Measurements from ENCODE around the gene PRKCE.
A peak's percentile ranks its signal among the peaks of the same experiment; 100 is the strongest.

Gene PRKCE

DNA sequence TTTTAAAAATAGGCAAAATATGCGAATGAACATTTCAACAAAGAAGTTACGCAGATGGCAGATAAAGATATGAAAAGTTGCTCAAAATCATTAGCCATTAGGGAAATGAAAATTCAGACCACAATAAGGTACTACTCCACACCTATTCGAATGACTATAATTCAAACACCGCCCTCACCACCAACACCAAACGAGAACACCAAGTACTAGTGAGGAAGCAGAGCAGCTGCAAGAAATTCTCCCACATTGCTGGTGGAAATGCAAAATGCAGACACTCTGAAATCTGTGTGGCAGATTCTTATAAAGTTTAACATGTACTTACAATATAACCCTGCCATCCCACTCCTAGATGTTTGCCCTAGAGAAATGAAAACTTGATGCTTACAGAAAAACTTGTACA, 17.3 kb upstream of the PRKCE start:
- no peak for DNase-seq

DNA sequence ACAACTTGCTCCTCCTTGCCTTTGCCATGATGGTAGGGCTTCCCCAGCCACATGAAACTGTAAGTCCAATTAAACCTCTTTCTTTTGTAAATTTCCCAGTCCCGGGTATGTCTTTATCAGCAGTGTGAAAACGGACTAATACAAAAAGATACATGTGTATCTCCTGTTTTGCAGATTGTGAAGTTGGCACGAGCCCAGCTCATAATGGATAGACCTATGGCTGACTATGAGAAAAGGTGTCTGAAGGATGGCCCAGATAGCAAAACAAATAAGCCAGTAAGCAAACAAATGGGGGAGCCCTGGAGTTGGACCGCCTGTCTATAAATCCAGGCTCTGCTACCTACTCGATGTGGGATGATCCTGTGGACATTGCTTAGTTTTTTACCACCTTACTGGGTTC, 15.5 kb upstream of the PRKCE start:
- DNase-seq: peak; percentile 57

DNA sequence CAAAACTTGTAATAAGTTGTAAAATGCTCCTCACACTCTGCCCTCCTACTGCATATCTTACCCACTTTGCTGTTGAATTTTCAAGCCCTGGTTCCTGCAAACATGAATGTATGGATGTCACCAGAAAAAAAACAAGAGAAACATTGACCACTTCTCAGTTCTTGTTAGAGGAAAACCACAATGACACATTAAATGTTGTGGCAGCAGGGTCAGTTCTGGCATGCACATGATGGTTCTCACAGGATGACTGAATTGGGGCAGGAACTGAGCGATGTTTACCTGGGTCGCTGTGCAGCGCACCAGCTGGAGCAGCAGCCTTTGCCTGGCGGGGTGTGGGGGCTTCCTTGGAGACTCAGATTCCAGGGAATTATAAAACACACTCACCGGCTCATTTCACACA, 14.0 kb upstream of the PRKCE start:
- no peak for DNase-seq

DNA sequence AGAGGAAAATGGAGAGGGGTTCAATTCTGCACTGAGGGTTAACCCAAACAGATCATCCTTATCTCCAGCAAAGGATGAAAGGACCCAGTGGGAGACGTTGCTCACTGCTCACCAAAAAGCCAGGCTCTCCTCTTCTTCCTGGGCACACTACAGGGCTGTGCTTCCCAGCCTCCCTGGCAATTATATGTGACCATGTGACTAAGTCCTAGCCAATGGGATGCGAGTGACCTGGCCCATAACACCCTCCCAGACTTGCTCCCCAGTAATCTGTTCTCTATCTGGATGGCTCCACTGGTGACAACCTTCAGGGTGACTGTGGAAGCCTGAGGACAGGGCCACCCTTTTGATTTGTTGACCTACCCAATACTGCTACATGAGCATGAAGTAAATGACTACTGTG, 10.9 kb upstream of the PRKCE start:
- no peak for DNase-seq

DNA sequence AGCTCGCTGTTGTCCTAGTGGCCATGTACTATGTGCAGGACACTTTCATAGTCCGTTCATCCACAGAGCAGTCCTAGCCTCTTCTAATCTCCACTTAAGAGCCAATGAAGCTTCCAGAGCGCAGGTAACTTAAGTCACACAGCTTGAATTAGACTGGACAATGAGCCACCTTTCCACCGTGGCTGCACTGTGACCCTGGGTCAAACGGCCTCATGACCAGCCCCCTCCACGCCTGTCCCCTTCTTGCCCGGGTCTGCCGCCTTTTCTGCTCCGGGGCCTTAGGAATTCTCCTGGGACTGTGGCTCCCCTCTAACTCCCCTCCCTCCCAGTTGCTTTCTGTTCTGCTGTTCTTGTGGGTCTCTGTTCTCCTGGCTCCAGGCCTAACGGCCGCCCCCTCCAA, 8.4 kb upstream of the PRKCE start:
- DNase-seq: no peak

DNA sequence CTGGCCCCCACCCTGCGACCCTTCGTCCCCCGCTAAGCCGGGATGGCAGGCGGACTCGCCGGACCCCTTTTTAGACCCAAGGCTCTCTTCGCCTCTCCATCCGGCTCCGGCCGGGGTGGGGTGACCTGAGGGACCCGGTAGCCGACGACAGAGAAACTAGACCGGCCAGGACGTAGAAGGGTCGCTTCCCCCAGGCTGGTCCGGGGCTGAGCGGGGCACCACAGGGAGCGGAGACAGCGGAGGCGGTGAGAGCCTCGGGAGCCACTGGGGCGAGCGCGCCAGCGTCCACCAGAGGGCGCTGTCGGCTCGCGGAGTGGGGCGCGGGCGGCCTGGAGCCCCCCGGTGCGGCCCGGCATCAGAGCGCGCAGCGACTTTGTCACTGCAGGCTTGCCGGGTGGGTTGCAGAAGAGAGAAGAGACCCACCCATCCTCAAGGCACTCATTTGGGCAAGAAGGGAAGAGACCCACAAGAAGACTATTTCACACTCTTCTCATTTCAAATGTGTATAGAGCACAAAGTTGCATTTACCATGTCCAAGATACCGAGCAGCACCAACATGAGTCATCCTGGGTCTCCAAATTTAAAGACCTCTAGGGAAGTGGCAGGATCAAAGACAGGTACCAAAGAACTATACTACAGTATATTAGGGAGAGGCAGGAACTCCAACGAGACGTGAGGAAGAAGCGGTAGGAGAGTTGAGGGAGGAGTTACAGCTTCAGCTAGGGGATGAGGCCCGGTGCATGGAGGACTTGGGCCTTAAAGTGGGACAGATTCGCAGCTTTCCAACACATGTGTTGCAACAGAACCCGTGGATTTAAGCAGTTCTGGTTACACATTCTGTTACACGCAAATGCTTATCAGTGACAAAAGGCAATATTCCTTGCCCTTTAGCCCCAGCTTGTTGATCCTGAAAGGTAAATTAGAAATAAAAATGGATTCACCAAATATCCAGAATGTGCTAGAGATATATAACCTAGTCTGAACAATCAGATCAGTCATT, 7.6 kb upstream of the PRKCE start:
- DNase-seq: no peak

DNA sequence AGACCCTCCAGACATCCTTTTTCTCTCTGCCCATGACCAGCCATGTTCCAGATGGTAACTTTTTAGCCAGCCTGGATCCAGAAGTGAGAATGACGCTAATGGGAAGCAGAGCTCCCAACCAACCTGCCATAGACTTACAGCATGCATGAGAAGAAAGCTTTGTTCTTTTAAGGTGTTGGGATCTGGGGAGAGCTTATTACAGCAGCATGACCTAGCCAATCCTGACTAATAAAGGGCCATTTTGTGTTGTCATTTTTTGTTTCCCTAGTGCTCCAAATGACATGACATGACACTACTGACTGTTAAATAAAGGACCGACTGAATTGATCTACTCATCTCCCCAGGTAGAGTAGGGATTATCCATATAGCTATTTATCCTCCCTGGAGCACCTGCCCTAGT, 5.2 kb upstream of the PRKCE start:
- no peak for DNase-seq

DNA sequence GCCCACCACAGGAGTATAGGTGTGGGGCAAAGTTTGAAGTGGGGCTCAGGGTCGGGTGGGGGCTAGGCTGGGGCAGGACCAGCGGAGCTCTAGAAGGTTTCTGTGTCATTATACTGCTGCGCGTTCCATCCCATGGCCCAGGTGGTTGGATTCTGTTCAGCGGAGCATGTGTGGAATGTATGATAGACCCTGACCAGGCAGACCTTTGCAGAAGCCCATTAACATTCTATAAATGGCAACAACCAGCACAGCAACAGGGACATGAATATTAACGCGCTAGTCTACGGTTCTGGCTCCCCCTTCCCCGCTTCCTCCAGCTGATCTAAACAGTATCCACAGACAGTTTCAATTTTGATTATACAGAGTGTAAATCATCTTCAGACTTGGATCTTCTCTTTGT, 4.1 kb upstream of the PRKCE start:
- no peak for DNase-seq

DNA sequence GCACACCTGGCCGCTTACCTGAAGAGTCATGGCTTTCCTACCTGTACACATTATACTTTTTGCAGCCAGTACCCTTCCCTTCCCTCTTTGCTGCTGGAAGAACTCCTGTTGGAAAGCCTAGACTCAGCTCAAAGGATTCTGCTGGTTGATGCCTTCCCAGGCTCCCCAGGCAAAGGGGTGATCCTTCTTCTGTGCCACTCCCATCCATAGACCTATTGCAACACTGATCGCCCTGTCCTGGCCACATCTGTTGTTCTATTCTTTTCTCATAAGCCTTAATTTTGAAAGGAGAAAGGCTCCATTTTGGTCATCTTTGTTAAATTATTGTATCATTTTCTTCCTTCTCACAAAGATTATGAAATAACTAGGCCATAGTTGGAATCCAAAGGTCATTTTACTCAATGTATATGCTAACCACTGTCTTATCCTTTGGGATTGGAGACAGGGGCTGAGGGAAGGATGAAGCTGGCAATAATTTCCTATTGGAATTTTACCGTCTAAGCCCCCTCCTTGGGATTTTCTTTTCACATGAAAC, 3.4 kb upstream of the PRKCE start:
- DNase-seq: no peak

DNA sequence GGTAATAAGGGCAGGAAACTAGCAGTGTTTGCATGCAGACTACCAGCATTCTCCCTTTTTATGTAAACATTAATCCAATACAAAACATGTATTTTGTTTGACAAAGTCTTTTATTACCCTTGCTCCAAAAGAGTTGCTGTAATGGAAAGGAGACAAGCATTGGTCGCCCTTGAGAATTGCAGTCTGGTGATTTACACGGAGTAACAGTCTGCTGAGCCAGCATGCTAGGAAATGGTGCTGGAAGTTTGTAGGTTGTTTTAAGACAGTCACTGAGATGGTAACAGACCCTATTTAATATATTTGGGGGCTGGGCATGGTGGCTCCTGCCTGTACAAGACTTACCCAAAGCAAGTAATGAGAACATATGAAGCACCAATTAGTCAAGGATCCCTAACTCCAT, 2.8 kb upstream of the PRKCE start:
- DNase-seq: no peak

DNA sequence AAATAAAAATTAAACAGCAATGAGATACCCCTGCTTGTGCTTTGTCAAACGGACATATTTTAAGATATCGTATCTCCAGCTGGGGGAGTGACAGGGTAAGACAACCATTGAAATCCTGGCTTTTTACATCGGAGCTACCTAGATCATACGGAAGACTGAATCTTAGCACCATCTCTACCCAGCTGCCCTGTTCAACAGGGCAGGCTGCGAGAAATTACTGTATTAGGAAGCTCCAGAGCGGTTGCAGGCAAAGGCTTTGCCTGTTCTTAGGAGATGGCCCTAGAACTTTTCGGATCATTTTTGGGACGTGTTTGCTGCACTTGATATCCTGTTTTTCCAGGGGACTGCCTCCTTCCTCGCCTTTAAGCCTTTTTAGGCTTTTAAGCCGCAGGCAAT, 2.0 kb upstream of the PRKCE start:
- DNase-seq: no peak

DNA sequence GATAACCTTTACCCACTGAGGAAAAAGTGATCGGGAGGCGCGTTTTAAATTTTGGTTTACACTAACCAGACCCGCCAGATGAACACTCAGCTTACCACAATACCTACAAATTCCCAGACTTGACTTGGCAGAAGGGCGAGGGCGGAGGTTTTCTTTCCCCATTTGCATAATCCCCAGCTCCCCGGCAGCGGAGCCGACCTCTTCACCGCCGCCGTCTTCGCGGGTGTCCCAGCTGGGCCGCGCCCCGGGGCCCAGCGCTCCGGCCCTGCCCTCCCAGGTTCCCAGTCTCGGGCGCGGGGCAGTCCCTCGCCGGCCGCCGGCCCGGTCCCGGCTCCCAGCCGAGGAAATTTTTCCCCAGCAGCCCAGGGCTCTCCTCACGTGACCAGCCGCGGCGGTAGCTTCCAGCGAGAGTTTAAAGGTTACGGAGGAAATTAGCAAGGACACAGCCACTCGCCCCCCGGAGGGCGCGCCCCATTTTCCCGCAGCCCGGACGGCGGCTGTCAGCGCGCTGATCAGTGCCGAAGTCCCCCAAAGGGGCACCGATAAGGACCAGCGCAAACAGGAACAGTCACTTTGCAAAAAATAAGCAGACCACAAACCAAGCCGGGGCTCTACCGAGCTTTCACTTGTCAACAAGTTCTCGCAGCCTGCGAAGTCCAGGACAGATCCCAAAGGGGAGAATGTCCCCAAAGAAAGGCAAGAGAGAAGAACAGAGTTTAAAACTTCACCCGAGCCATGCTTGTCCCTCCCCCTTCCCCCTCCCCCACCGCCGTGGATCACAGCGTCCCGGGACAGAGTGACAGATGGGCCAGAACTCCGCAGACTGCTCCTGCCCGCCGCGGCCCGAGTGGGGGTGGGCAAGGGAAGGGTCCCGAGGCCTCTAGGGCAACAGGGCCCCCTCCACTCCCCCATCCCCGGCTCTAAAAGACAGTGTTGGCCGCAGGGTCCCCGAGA, 1.3 kb upstream of the PRKCE start:
- DNase-seq: no peak

DNA sequence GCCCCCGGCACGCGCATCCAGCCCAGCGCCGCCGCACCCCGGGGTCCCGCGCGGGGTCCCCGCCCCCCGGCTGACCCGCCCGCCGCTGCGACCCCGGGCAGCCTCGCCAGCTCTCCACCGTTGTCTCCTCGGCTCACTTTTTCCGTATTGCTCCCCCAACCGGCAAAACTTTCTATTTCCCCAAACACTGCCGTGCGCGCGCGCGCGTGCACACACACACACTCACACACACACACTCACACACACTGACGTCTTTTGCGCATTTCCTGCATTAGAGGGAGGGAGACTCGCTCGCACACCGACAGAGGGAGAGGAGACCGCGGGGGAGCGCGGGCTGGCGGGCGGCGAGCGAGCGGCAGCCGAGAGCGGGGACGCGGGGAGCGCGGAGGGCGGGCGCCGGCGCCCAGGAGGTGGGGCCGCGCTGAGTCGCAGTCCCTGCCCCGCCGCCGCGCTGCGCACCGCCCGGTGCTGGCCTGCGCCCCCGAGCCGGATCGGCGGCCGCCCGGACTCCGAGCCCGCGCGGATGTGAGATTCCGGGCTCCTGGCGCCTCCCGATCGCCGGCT, 542 bp upstream of the PRKCE start:
- DNase-seq: peak; percentile 83

DNA sequence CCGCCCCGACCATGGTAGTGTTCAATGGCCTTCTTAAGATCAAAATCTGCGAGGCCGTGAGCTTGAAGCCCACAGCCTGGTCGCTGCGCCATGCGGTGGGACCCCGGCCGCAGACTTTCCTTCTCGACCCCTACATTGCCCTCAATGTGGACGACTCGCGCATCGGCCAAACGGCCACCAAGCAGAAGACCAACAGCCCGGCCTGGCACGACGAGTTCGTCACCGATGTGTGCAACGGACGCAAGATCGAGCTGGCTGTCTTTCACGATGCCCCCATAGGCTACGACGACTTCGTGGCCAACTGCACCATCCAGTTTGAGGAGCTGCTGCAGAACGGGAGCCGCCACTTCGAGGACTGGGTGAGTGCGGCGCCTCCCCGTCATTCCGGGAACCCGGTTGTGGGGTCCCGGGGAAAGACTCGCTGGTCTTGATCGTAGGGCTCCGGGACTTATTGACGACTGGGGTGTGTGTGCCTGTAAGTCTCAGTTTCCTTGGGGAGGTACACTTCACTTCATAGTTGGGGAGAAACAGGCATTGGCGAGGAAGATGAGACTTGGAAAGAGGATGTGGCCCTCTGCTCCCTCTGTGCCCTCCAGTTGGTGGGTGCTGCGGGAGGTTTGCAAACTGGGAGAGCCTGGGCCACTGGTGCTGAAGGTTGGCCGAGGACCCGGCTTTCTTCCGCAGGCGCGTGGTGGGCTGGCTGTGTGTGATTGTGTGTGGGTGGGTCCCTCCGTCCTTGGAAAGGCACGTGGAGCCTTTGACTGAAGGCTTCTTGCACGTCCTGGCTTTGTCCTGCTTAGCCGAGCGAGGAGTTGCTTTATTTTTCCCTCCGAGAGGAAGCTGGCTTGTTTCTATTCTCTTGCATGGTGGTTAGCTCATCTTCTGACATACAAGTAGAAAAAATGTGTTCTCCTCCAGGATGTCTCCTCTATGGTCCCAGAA, 886 bp downstream of the PRKCE start:
- no peak for DNase-seq

DNA sequence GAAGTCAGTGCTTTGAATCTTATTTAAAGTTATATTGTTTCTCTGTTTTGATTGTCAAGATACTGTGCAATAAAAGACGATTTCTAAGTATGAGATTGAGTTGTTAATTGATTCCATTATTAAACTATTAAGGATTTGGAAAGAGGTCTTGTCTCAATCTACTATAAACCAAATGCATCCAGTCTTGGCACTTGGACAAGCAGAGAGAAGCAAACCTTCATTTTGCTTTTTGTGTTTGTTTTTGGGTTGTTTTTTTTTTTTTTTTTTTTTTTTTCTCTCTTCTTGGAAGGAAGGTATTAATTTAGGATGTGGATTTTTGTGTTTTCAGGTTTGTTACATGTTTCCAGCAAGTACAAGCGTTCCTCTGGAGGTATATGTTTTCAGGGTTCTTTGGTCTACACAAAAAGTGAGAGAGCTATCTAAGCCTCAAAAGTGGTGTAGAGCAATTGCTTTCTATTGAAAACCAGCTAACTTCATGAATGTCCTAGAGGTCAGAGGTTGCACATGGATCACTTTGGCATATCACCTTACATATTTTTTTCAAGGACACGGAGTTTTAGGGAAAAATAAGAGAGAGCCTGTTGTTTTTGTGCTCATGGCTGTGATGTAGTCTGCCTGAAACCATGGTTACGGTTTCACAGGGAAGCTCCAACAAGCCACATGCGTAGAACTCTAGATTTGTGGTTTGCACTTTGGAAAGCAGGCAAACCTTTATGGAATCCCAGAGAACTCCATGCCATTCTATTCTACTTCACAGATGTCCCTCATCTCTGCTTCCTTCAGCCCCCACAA, 1.8 kb downstream of the PRKCE start:
- DNase-seq: no peak

DNA sequence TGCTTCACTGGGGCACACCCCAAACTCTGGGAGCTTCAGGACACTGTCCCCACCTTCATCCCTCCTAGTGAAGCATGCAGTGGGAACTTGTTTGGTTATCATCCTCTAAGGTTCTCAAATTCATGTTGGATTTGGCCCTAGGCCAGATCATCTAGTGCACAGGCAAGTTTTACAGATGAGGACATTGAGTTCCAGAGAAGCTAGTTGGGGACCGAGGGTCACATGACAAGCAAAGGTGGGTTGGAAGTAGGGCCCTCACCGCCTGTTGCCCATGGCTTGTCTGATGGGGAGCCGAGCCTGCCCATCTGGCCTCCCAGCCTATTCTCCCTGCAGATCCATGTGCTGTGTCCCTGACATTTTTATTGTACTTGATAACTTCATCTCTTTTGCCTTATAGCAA, 2.8 kb downstream of the PRKCE start:
- DNase-seq: no peak

DNA sequence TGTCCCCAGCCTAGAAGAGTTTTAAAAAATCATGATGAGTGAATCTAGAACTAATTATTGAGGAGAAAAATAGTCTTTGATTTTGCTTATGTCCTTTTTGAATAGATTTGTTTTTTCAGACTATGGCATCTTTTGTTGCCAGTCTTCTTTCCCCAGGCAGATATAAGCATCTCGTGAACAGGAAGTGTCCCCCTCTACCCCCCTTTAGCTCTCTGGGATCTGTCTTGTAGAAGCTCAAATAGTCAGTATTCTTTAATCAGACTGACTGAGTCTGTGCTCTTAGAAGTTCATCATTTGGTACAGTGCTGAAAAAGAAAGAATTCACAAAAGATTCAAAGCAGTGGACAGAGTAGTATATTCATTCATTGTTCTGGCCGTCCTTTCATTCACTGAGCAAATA, 10.4 kb downstream of the PRKCE start:
- no peak for DNase-seq

DNA sequence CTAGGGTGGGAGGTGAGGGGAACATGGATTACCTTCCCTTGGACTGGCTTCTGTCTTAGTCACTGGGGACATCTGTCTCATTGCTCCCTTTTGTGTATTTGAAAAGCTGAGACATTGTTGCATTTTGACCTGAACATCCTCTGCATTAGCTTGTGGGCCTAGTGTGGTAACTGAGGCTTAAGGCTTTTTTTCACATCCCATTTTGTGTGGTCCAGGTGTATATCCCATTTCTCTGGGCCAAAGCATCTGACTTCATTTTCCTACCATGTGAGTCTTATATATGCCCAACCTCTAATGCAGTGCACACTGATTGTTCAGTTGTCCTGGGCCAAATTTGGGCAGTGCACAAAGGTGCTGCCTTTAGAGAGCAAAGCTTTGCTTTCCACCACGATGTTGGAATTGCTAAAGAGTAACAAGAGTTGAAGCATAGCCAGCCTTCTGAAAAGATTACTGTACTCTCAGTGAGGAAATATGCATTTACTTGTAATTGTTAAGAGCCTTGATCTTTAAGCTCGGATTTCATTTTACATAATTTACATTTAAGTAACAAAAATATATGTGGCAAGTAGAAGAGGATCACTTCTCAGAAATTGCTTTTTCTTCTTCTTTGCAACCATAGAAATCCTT, 13.3 kb downstream of the PRKCE start:
- DNase-seq: no peak

DNA sequence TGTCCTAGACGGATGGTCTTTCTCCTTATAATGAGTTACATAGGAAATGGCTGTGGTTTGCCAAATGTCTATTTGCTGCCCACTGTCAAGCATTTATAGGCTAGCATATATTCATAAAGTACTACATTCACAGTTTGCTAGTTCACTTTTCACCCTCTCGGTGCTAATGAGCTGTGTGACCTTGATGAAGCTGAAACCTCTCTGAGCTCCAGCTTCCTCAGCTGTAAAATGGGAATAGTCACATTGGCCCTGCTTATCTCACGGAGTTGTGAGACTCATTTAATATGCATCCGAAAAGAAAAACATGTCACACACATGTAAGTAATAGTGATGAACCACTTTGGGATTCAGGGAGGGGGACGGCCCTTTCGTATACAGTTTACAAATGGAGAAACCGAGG, 17.0 kb downstream of the PRKCE start:
- DNase-seq: no peak

DNA sequence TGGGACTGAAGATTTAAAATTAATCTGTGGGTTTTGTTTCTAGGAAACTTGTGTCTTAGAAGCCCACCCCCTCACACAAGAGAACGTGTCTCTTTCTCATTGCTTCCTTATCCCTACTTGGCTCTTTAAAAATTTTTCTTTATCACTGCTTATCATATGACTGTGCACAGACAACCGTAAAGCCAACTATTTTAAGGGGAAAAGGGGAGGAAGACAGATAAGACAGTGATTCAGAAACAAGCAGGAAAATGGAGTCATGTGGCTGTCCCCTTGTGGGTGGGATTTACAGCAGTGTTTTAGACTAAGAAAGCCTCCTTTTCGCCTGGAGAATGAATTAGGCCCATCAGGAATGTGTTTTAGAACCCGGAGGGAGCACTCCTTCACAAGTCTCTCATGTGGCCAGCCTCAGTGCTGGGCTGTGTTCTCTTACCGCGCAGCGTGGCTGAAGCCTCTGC, 17.6 kb downstream of the PRKCE start:
- no peak for DNase-seq

DNA sequence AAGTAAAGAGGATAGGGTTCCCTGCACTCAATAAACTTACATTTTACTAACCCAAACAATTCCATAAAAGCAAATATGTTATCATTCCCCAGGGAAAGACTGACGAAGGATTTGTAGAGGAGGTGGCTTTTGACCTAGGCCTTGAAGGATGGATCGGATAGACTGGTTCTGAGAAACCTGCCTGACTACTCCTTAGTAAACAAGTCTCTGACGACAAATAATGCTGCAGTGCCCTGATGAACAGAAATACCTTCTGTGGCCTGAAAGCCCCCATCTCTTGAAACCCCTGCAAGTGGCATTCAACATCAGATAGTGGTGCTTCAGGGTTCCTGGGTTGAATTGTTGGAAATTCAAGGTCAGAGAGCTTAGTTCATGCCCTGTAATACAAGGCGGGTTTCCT, 19.2 kb downstream of the PRKCE start:
- DNase-seq: no peak

Data from DMS153 (cell line).